GM12878 (cell line): Measurements from ENCODE around the gene PMP22. TPM values are rescaled to one million over a fixed set of nuclear protein-coding genes. Genes with fewer than 3 reads are reported as not detected.

Source experiments
- ATAC-seq: fragments of 200-7000 bp; cut with Tn5 transposase; 3 replicates; pipeline ENCODE4 v1.9.1; 2020; ENCODE audit warnings: mild to moderate bottlenecking, moderate library complexity
- BruUV-seq: library from RNA; stranded (reverse); fragments of 400-500 nt; replicated peaks from 2 replicates; lab custom pipeline; 2021; lab: Mats Ljungman, UMichigan
- CTCF ChIA-PET: fragments of 300-600 bp; sonication (Branson Sonifier 250); formaldehyde crosslinking; extraction: SDS; loops from one replicate; lab custom pipeline; 2021; ENCODE audit warnings: inconsistent platforms; lab: Yijun Ruan, JAX
- POLR2A ChIA-PET: fragments of 350-600 bp; formaldehyde crosslinking; extraction: SDS; loops from one replicate; lab custom pipeline; 2021; ENCODE audit warnings: inconsistent platforms; lab: Charles Lee
- RAD21 ChIA-PET: fragments of 300-600 bp; sonication (Branson Sonifier 250); formaldehyde crosslinking; loops from one replicate; lab custom pipeline; 2023; ENCODE audit warnings: antibody characterized with exemption; ENCODE audit not compliant: unreplicated experiment; lab: Charles Lee
- SMC1A ChIA-PET: fragments of 300-600 bp; sonication (Branson Sonifier 250); formaldehyde crosslinking; loops from one replicate; lab custom pipeline; 2023; ENCODE audit not compliant: unreplicated experiment, uncharacterized antibody; lab: Charles Lee
- DNase-seq: peaks from one replicate; pipeline ENCODE4 v3.0.0-alpha.2; 2011; ENCODE audit warnings: low read depth, low spot score
- FAIRE-seq: peaks from 3 replicates; lab custom pipeline; 2011; peaks lifted over from hg19 to GRCh38; lab: Jason Lieb, UNC
- H2AFZ ChIP-seq: 2 replicates; pipeline ENCODE4 v1.6.0; 2011; ENCODE audit warnings: low read depth, low read length, control low read depth; ENCODE audit not compliant: control insufficient read depth
- H3K27ac ChIP-seq: 2 replicates; pipeline ENCODE4 v1.5.1; 2011; ENCODE audit warnings: control low read depth; ENCODE audit not compliant: control insufficient read depth, insufficient read depth
- H3K27me3 ChIP-seq, 2 experiments: replicated peaks in 1 of 2; 2 replicates each; pipeline versions ENCODE4 v1.6.0 to v1.6.1; 2011; ENCODE audit warnings: low read length in 1 of 2; ENCODE audit not compliant: control insufficient read depth in 2 of 2, insufficient read depth in 2 of 2
- H3K36me3 ChIP-seq, 2 experiments: 2 replicates each; pipeline ENCODE4 v1.5.1; 2011; ENCODE audit warnings: low read length in 1 of 2; ENCODE audit not compliant: control insufficient read depth in 2 of 2, insufficient read depth in 2 of 2
- H3K4me1 ChIP-seq: 2 replicates; pipeline ENCODE4 v1.6.1; 2011; ENCODE audit warnings: mild to moderate bottlenecking, low read length, moderate library complexity, mixed read lengths; ENCODE audit not compliant: control insufficient read depth, insufficient read depth
- H3K4me2 ChIP-seq: 2 replicates; pipeline ENCODE4 v1.6.0; 2011; ENCODE audit warnings: control low read depth; ENCODE audit not compliant: control insufficient read depth, insufficient read depth
- H3K4me3 ChIP-seq: fragments of 200-600 bp; sonication (generic); 2 replicates; pipeline ENCODE4 v1.5.1; 2016
- H3K79me2 ChIP-seq: 2 replicates; pipeline ENCODE4 v1.6.0; 2011; ENCODE audit warnings: low read length; ENCODE audit not compliant: control insufficient read depth, insufficient read depth
- H3K9ac ChIP-seq: 2 replicates; pipeline ENCODE4 v1.8.0; 2011; ENCODE audit warnings: low read length, control low read depth, mixed read lengths; ENCODE audit not compliant: control insufficient read depth, insufficient read depth
- H3K9me3 ChIP-seq: replicated peaks from 3 replicates; pipeline ENCODE4 v1.5.1; 2011; ENCODE audit warnings: mild to moderate bottlenecking, low read length; ENCODE audit not compliant: control insufficient read depth, insufficient read depth
- H4K20me1 ChIP-seq: 2 replicates; pipeline ENCODE4 v1.6.0; 2011; ENCODE audit not compliant: control insufficient read depth, insufficient read depth
- ATF7 ChIP-seq: fragments of 450-650 bp; IDR thresholded peaks from 2 replicates; pipeline ENCODE4 v1.6.1; 2016; ENCODE audit warnings: low read depth, mild to moderate bottlenecking
- BCL11A ChIP-seq: IDR thresholded peaks from 2 replicates; pipeline ENCODE4 v1.6.1; 2011; ENCODE audit warnings: low read depth, low read length
- CBX3 ChIP-seq: fragments of 200-600 bp; sonication (generic); IDR thresholded peaks from 2 replicates; pipeline ENCODE4 v1.6.1; 2016; ENCODE audit warnings: low read depth, borderline replicate concordance
- CEBPZ ChIP-seq: fragments of 150-350 bp; IDR thresholded peaks from 2 replicates; pipeline ENCODE4 v1.6.1; 2016; ENCODE audit warnings: low read depth, low read length
- EGR1 ChIP-seq, 2 experiments: IDR thresholded peaks; 1 replicate in 1 of 2; 2 replicates in 1 of 2; pipeline ENCODE4 v1.6.1; 2011 to 2012; ENCODE audit warnings: low read depth in 2 of 2, low read length in 2 of 2, borderline replicate concordance in 1 of 2, mild to moderate bottlenecking in 1 of 2, moderate library complexity in 1 of 2
- PRDM15 ChIP-seq: fragments of 450-650 bp; formaldehyde crosslinking; IDR thresholded peaks from 2 replicates; pipeline ENCODE4 v1.4.0; 2020; ENCODE audit warnings: mild to moderate bottlenecking, moderate library complexity
- STAT1 ChIP-seq: fragments of 450-650 bp; conservative IDR thresholded peaks from 2 replicates; pipeline ENCODE4 v1.6.1; 2014; ENCODE audit warnings: antibody characterized with exemption, mild to moderate bottlenecking
- USF2 ChIP-seq: IDR thresholded peaks from 2 replicates; pipeline ENCODE4 v1.6.1; 2011; ENCODE audit warnings: low read depth, low read length, improper control_type of control experiment, borderline replicate concordance
- ZNF384 ChIP-seq: IDR thresholded peaks from 2 replicates; pipeline ENCODE4 v1.6.1; 2012; ENCODE audit warnings: low read depth, mild to moderate bottlenecking, low read length, improper control_type of control experiment, borderline replicate concordance
- ZNF592 ChIP-seq: fragments of 450-650 bp; IDR thresholded peaks from 2 replicates; pipeline ENCODE4 v1.6.1; 2017; ENCODE audit warnings: mild to moderate bottlenecking, moderate library complexity
- WGBS: methylation state at CpG from one replicate; pipeline ENCODE4 v1.1.6; 2016; ENCODE audit warnings: low lambda C conversion rate; ENCODE audit not compliant: insufficient replicate concordance, insufficient coverage; ENCODE audit errors: missing lambda C conversion rate; 5-methylcytosine and 5-hydroxymethylcytosine counted together
- in situ Hi-C: fragments of 300-500 bp; cut with MboI; formaldehyde crosslinking; loops from 9 replicates; pipeline ENCODE4 v1.14.3; 2018; ENCODE audit warnings: mixed read lengths
- intact Hi-C: fragments of 100-400 bp; cut with micrococcal nuclease; formaldehyde crosslinking; loops from one replicate; pipeline ENCODE4 v1.14.2; 2022; ENCODE audit not compliant: unreplicated experiment
- polyA plus RNA-seq, 11 experiments: library from polyadenylated mRNA; depleted of rRNA in 4 of 11; unstranded in 6 of 11; stranded (reverse) in 5 of 11; fragments of >200 nt; fragmentation: Nextera tagmentation in 4 of 11; fragmentation: Illumina TruSeq in 1 of 11; extraction: Ambion mirVana in 4 of 11; extraction: Trizol in 1 of 11; gene quantifications; 1 replicate in 1 of 11; 2 replicates in 10 of 11; pipeline versions ENCODE4 v1.2.1 to v1.2.3, GENCODE V29; 2011 to 2016; ENCODE audit warnings: inconsistent platforms in 2 of 11, missing spikeins in 2 of 11, low read depth in 1 of 11
- total RNA-seq, 4 experiments: library from RNA; depleted of rRNA in 3 of 4; stranded (reverse); fragments of >200 nt in 3 of 4; fragmentation: Illumina TruSeq in 1 of 4; extraction: Trizol in 1 of 4; gene quantifications; 2 replicates each; pipeline versions ENCODE4 v1.2.1 to v1.2.3, GENCODE V29; 2013 to 2021

PMP22 gene
- total and polyA plus RNA-seq, 10 of the 15 experiments (the other 5 are each of a cell fraction or from before 2014, with no cell fraction given) = 0.59 TPM; not detected in 9

GRCh38 chr17:15255713-15256454, 9.2 kb downstream of the PMP22 start:
- intact Hi-C loops (no loop called here), in situ Hi-C loops (loop anchor here (5.0 to 25.0 kb wide), 2 partner anchors 246 to 731 kb away; partner anchors contain the start of genes TTC19 and ZSWIM7)
- Histone ChIP-seq H3K36me3 (no peaks in the 10 kb centered on the region), H3K27me3 (no peaks in the 10 kb centered on the region; a peak in 2 of 4 replicates), H4K20me1 (no peaks in the 10 kb centered on the region; the same call in 1 of the 2 replicates), H3K27ac (no peak overlapping the region), H2AFZ (no peak overlapping the region), H3K9ac (no peak overlapping the region), H3K9me3 (no peaks in the 10 kb centered on the region), H3K4me1 (no peaks in the 10 kb centered on the region), H3K4me3 (no peak overlapping the region), H3K4me2 (no peak overlapping the region), H3K79me2 (no peaks in the 10 kb centered on the region)
- ChIA-PET RAD21 (no interaction called here), SMC1A (interaction anchor here (1.1 kb wide), 1 partner anchor 247 kb away, joined by 5 read pairs; no protein-coding TSS in a partner anchor), CTCF (interaction anchor here (0.9 to 1.3 kb wide), 2 partner anchors 15 to 76 kb away, joined by 3 read pairs; no protein-coding TSS in a partner anchor), POLR2A (no interaction called here)
- ATAC-seq (no peak), DNase-seq (no peak), FAIRE-seq (no peak)
- BruUV-seq = no TSS peak
- 14% methylated on average over 13 of the region's 13 CpGs for WGBS
- TF ChIP-seq EGR1 (IDR thresholded peaks at IDR 0.05; ENCODE audit: borderline replicate concordance in 1 of 2, low read depth in 2 of 2, low read length in 2 of 2) (no peak), PRDM15 (CRISPR knock-in tag) (no peak), USF2 (no peak), STAT1 (no peak), CEBPZ (no peak), ATF7 (no peak), ZNF592 (no peak), ZNF384 (no peak), BCL11A (no peak), CBX3 (no peak)
